Brain pericyte (primary cell): ENCODE data around the gene OCSTAMP.

Experiments used
- DNase-seq: peaks from one replicate; pipeline ENCODE4 v3.0.0-alpha.2; 2012; ENCODE audit warnings: low read depth, low spot score

OCSTAMP gene

GRCh38 chr20:46519471-46520068 is 30.9 kb downstream of the OCSTAMP start:
- no peak for DNase-seq

GRCh38 chr20:46512943-46513844 is 37.3 kb downstream of the OCSTAMP start, which contains the start of gene ZNF334:
ZNF334 (minus strand) TSS chr20:46513559; CDS start chr20:46512102, 1,457 bp downstream.
- DNase-seq = no peak

DNA sequence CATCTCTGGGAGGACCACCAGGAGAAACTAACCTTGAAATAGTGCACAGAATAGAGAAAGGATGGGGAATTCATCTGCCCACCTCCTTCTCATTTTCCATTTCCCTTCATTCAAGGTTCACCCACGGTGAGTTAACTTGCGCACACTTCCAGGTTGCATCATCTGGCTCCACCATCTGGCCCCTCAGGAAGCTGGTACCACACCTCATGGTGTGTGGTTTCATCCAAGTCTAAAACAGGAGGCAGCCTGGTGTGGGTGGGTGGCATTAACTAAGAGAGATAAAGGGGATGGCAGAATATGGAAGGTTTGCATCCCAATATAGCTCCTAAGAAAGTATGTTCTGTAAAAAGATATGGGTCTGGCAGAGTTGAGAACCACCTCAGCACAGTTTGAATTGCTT is 40.9 kb downstream of the OCSTAMP start:
- no peak for DNase-seq

- no peak for DNase-seq
These were observed 42.6 kb downstream of the OCSTAMP start for GRCh38 chr20:46507760-46508407.

- DNase-seq = no peak
These were observed 44.9 kb downstream of the OCSTAMP start for GRCh38 chr20:46505506-46505905.

- no peak for DNase-seq
These were observed 48.5 kb downstream of the OCSTAMP start for GRCh38 chr20:46501961-46502360.

DNA sequence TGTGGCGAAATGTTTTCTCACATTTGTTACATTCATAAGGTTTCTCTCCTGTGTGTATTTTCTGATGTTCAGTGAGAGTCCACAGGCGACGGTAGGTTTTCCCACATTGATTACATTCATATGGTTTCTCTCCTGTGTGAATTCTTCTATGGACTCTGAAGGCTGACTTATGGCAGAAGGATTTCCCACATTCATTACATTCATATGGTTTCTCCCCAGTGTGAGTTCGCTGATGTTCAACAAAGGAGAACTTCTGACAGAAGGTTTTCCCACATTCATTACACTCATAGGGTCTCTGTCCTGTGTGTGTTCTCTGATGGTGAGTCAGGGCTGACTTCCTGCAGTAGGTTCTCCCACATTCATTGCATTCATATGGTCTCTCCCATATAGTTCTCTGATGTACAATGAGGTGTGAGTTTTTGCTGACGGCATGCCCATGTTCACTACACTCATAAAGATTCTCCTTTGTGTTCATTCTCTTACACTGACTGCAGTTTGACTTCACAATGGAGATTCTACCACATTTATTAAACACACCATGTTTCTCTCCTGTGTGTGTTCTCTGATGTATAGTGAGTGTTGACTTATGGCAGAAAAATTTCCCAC is 49.0 kb downstream of the OCSTAMP start:
- DNase-seq = no peak

DNA sequence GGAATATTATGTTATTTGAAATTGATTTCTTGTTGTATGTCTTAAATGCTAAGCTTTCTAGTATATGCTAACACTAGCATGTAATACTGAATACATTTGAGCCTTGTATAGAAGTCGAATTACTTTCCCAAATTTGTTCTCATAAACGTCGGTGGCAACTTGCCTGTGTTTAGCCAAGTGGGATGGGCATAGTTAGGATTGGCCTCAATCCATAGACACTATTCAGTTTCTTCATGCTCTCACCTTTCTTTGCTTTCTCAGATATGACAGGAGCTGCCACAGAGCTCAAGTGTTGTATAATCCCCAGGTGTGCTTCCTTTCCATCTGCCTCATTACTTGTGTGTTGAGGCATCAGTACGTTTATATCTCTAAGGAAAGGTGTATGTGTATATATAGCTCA is 56.4 kb downstream of the OCSTAMP start:
- no peak for DNase-seq

- DNase-seq = no peak
These were observed 59.1 kb downstream of the OCSTAMP start for GRCh38 chr20:46491354-46491753.
